AG09309 (cell line): ENCODE measurements around the gene PCBP4.

Source experiments
- DNase-seq: peaks from one replicate; pipeline ENCODE4 v3.0.0-alpha.2; 2010; ENCODE audit warnings: low read depth
- H3K4me3 ChIP-seq: 2 replicates; pipeline ENCODE4 v1.5.1; 2011; ENCODE audit warnings: mild to moderate bottlenecking, low read depth, low read length, moderate library complexity; ENCODE audit not compliant: control insufficient read depth
- TF ChIP-seq, protein P1 (sequence below): IDR thresholded peaks from 2 replicates; pipeline ENCODE4 v1.5.1; 2011; ENCODE audit warnings: mild to moderate bottlenecking, low read depth, low read length, inconsistent platforms; ENCODE audit not compliant: insufficient read depth, control insufficient read depth; ENCODE audit errors: missing control alignments

Gene PCBP4

DNA sequence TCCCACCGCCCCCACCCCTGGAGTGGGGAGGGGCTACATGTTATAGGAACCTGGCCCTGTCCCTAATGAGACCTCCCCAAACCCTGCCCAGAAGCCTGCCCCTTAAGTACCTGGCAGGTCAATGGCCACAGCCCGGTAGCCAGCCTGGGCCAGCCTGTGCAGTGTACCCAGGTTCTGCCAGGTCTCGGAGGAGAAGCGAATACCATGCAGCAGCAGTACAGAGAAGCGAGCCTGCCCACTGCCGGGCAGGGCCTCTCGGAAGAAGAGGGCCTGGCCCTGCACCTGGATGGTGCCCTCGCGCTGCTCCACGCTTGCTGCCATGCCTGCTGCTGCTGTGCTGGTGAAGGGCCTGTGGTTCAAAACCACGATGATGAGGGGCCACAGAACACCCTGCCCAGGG lies 4.1 kb upstream of the PCBP4 start:
- no peak overlapping the region for H3K4me3 ChIP-seq
- DNase-seq = no peak
- TF ChIP-seq, protein P1, sequence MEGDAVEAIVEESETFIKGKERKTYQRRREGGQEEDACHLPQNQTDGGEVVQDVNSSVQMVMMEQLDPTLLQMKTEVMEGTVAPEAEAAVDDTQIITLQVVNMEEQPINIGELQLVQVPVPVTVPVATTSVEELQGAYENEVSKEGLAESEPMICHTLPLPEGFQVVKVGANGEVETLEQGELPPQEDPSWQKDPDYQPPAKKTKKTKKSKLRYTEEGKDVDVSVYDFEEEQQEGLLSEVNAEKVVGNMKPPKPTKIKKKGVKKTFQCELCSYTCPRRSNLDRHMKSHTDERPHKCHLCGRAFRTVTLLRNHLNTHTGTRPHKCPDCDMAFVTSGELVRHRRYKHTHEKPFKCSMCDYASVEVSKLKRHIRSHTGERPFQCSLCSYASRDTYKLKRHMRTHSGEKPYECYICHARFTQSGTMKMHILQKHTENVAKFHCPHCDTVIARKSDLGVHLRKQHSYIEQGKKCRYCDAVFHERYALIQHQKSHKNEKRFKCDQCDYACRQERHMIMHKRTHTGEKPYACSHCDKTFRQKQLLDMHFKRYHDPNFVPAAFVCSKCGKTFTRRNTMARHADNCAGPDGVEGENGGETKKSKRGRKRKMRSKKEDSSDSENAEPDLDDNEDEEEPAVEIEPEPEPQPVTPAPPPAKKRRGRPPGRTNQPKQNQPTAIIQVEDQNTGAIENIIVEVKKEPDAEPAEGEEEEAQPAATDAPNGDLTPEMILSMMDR = no peak

DNA sequence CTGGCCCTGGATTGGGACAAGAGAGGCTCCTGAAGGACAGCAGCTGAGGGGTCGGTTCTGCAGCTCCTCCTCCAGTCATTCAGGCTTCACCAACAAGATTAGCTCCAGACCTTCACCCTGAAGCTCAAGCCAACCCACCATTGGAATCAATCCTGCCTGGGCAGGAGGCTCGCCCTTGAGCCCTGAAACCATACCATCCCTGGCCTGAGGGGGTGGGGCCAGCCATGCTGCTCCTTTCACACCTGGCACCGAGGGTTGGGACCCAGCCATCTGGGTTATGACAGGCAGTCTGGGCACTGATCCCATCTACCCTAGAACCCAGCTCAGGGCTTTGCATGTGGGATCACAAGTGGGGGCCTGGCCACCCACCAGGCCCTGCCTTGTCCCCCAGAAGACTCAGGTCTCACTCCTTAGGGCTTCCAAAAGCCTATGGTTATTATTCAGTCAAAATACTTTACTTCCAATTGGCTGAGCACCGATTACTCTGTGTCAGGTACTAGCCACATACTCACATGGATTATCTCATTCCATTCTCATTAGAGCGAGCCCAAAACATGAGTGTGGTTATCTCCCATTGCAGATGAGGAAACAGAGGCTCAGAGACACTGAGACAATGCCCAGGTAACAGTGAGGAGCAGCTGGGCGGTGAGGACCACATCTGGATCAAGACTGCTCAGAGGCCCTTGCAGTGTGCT lies 3.5 kb upstream of the PCBP4 start:
- TF ChIP-seq, protein P1 = no peak
- no peak overlapping the region for H3K4me3 ChIP-seq
- no peak for DNase-seq

DNA sequence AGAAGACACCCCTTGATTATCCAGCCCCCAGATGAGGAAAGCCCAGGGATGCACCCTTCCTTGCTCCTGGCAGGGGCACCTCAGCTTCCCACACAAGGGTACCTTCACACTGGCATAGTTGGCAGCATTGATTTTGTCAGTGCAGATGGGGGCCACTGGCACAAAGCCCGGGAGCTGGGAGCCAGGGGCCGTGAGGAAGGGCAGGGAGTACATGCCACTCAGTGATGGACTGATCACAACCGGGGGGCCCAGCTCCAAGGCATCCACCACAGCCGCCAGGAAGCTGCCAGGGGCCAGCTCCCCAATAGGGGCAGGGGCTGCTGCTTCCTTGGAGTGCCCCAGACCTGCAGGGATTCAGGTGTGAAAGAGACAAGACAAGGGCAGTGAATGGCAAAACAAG lies 2.6 kb upstream of the PCBP4 start:
- H3K4me3 ChIP-seq = no peak overlapping the region
- DNase-seq = no peak
- TF ChIP-seq, protein P1 = no peak

DNA sequence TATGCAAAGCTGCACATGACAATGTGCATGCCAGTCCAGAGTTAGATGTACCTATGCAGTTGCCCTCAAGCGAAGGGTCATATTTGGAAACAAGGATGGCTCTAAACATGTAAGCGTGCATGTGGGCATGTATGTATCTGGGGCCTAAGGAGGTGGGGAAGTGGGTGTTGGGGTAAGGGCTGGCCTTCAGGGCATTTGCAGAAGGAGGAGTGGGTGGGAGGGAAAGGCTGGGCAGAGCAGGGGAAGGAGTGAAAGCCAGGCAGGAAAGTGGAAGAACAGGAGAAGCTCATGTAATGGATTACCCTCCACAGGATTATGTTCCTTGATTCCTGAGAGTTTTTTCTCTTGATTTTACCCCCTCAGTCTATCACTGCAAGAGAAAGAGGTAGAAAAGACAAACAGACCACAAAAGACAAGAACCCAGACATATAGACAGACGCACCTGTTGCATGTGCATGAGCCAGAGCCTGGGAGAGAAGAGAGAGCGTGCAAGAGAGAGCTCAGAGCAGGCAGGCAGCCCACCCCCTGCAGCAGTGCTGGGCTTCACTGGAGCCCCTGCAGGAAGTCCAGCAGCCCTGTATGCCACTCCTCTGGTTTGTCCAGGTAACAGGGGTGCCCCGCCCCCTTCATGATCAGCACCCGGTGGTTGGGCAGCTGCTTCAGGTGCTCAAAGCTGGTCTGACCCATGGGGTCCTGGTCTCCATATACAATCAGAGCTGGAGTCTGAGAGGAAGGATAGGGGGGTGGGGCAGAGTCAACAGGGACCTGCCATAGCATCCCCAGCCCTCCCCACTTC lies 1.8 kb upstream of the PCBP4 start:
- TF ChIP-seq, protein P1 = no peak
- no peak overlapping the region for H3K4me3 ChIP-seq
- no peak for DNase-seq

DNA sequence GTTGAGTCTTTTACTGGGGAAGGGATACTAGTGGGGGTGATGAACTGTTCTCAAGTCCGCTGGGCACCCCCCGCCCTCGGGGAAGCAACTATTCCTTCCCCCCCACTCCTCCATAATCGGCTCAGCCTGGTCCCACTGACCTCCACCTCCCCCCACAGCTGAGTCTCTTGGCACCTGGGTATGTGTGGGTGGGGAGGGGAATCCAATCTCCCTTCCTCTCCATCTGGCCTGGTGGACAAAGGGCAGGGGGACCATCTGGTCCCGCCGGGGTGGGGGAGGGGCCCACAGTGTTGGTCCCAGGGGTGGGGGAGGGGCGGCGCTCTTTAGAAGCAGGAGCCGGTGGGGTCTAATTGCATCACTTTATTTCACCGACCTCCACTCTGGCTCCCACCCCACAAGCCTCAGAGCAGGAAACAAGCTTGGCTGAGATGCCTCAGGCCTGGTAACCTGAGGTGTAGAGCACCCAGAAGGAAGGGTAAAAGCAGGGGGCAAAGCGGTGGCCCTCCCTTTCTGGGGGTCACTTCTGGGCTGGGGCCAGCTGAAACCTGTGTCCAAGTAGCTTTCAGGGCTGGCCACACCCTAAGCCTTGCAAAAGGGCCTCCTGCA lies 1.0 kb upstream of the PCBP4 start:
- TF ChIP-seq, protein P1 = no peak
- peak overlapping the region; percentile 69 for H3K4me3 ChIP-seq
- DNase-seq = no peak

DNA sequence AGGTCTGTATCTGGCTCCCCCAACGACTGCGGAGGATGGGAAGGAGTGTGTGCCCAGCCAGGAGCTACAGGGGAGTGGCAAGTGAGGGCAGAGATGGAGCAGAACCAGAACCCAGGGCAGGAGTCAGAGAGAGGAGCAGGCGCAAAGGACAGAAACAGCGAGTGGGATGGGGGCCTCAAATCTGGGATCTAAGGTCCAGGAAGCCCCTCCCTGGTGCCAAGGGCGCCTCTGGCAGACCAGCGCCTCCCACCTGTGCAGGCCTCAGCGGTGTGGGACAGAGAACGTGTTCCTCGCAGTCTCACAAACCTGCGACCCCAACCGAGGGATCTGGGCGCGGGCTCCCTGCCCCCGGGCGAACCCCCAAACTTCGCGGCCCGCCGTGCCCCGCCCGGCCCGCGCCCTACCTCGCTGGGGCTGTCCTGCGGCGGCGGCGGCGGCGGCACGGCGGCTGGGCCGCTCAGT lies 301 bp downstream of the PCBP4 start:
- peak overlapping the region; percentile 69 for H3K4me3 ChIP-seq
- no peak for DNase-seq
- TF ChIP-seq, protein P1 = no peak
